Liver (tissue), 9 donors: ENCODE results near the gene SEZ6L. TPM values are rescaled to one million over a fixed set of nuclear protein-coding genes. Genes with fewer than 3 reads are reported as not detected.

Experiments
- DNase-seq: peaks from one replicate; pipeline ENCODE4 v3.0.0-alpha.2; 2017; ENCODE audit warnings: low spot score
- H3K27ac ChIP-seq, 2 donors: one replicate each; pipeline ENCODE4 v1.7.0; 2013; ENCODE audit warnings: inconsistent platforms in 2 of 2, low read length in 2 of 2, control low read depth in 1 of 2, low read depth in 1 of 2, mild to moderate bottlenecking in 1 of 2
- H3K27me3 ChIP-seq, 4 donors: one replicate each; pipeline versions ENCODE4 v1.6.1 to v1.7.0; 2013; ENCODE audit warnings: low read length in 3 of 4, inconsistent platforms in 1 of 4, mild to moderate bottlenecking in 1 of 4, moderate library complexity in 1 of 4; ENCODE audit not compliant: control insufficient read depth in 4 of 4, insufficient read depth in 4 of 4
- H3K36me3 ChIP-seq, 4 donors: one replicate each; pipeline versions ENCODE4 v1.6.1 to v1.7.0; 2013; ENCODE audit warnings: low read length in 3 of 4, mild to moderate bottlenecking in 3 of 4, low read depth in 1 of 4, moderate library complexity in 1 of 4; ENCODE audit not compliant: control insufficient read depth in 4 of 4, insufficient read depth in 3 of 4
- H3K4me1 ChIP-seq, 4 donors: one replicate each; pipeline versions ENCODE4 v1.6.1 to v1.7.0; 2013; ENCODE audit warnings: low read length in 3 of 4, mild to moderate bottlenecking in 3 of 4, moderate library complexity in 1 of 4; ENCODE audit not compliant: control insufficient read depth in 4 of 4, insufficient read depth in 4 of 4
- H3K4me3 ChIP-seq, 3 donors: one replicate each; pipeline versions ENCODE4 v1.6.1 to v1.7.0; 2013; ENCODE audit warnings: low read length in 3 of 3, control low read depth in 1 of 3, low read depth in 1 of 3, mild to moderate bottlenecking in 1 of 3
- H3K9ac ChIP-seq, 2 donors: one replicate each; pipeline ENCODE4 v1.7.0; 2013; ENCODE audit warnings: low read length in 2 of 2, mild to moderate bottlenecking in 2 of 2, moderate library complexity in 2 of 2, control low read depth in 1 of 2, low read depth in 1 of 2
- H3K9me3 ChIP-seq, 4 donors: one replicate each; pipeline versions ENCODE4 v1.6.1 to v1.7.0; 2013; ENCODE audit warnings: low read length in 3 of 4; ENCODE audit not compliant: control insufficient read depth in 4 of 4
- CTCF ChIP-seq: fragments of 150-350 bp; IDR thresholded peaks from 2 replicates; pipeline ENCODE4 v1.5.1; 2017; ENCODE audit warnings: improper control_type of control experiment, low read depth, low read length; ENCODE audit not compliant: missing input control
- EGR1 ChIP-seq, 2 donors: IDR thresholded peaks; 2 replicates each; pipeline ENCODE4 v1.6.1; 2016 to 2018; ENCODE audit warnings: antibody characterized with exemption in 2 of 2, low read depth in 2 of 2
- FOXA1 ChIP-seq: IDR thresholded peaks from 2 replicates; pipeline ENCODE4 v1.6.1; 2016; ENCODE audit warnings: antibody characterized with exemption
- FOXA2 ChIP-seq: IDR thresholded peaks from 2 replicates; pipeline ENCODE4 v1.6.1; 2016; ENCODE audit warnings: antibody characterized with exemption
- GABPA ChIP-seq, 2 donors: IDR thresholded peaks in 1 of 2; conservative IDR thresholded peaks in 1 of 2; 2 replicates each; pipeline ENCODE4 v1.6.1; 2016; ENCODE audit warnings: antibody characterized with exemption in 2 of 2, mild to moderate bottlenecking in 1 of 2, moderate library complexity in 1 of 2
- HNF4A ChIP-seq, 2 donors: conservative IDR thresholded peaks; 2 replicates each; pipeline ENCODE4 v1.6.1; 2016; ENCODE audit warnings: antibody characterized with exemption in 2 of 2, mild to moderate bottlenecking in 2 of 2
- HNF4G ChIP-seq: IDR thresholded peaks from 2 replicates; pipeline ENCODE4 v1.6.1; 2016; ENCODE audit warnings: antibody characterized with exemption
- JUND ChIP-seq, 2 donors: IDR thresholded peaks; 2 replicates each; pipeline ENCODE4 v1.6.1; 2016; ENCODE audit warnings: antibody characterized with exemption in 2 of 2
- NR2F2 ChIP-seq: IDR thresholded peaks from 2 replicates; pipeline ENCODE4 v1.6.1; 2016; ENCODE audit warnings: antibody characterized with exemption
- RAD21 ChIP-seq, 2 donors: IDR thresholded peaks; 2 replicates each; pipeline ENCODE4 v1.6.1; 2016; ENCODE audit warnings: antibody characterized with exemption in 2 of 2, mild to moderate bottlenecking in 2 of 2
- REST ChIP-seq: IDR thresholded peaks from 2 replicates; pipeline ENCODE4 v1.6.1; 2016; ENCODE audit warnings: antibody characterized with exemption, mild to moderate bottlenecking
- RXRA ChIP-seq, 2 donors: IDR thresholded peaks; 2 replicates each; pipeline ENCODE4 v1.6.1; 2017 to 2018; ENCODE audit warnings: antibody characterized with exemption in 2 of 2, mild to moderate bottlenecking in 1 of 2
- SP1 ChIP-seq: IDR thresholded peaks from 2 replicates; pipeline ENCODE4 v1.6.1; 2018; ENCODE audit warnings: antibody characterized with exemption, mild to moderate bottlenecking
- TAF1 ChIP-seq: conservative IDR thresholded peaks from 2 replicates; pipeline ENCODE4 v1.6.1; 2016; ENCODE audit warnings: antibody characterized with exemption, mild to moderate bottlenecking
- YY1 ChIP-seq: IDR thresholded peaks from 2 replicates; pipeline ENCODE4 v1.6.1; 2016; ENCODE audit warnings: antibody characterized with exemption, mild to moderate bottlenecking
- ZBTB33 ChIP-seq: IDR thresholded peaks from 2 replicates; pipeline ENCODE4 v1.6.1; 2016; ENCODE audit warnings: antibody characterized with exemption
- WGBS: extraction: QIAGEN DNeasy Blood & Tissue Kit; methylation state at CpG from one replicate; pipeline ENCODE4 v1.1.7; 2013; 5-methylcytosine and 5-hydroxymethylcytosine counted together
- polyA plus RNA-seq, 2 donors: library from polyadenylated mRNA; stranded (reverse) in 1 of 2; unstranded in 1 of 2; fragments of 200-250 nt in 1 of 2; fragments of >200 nt in 1 of 2; fragmentation: Nextera tagmentation in 1 of 2; extraction: Ambion mirVana in 1 of 2; gene quantifications; one replicate each; pipeline versions ENCODE4 v1.2.1 to v1.2.3, GENCODE V29; 2013 to 2015
- total RNA-seq, 2 donors: library from RNA; depleted of rRNA; stranded (reverse); fragments of >200 nt; gene quantifications; one replicate each; pipeline ENCODE4 v1.2.3, GENCODE V29; 2014
- TF ChIP-seq, protein P1 (sequence below): IDR thresholded peaks from 2 replicates; pipeline ENCODE4 v1.6.1; 2016; ENCODE audit warnings: antibody characterized with exemption
- TF ChIP-seq, protein P2 (sequence below): IDR thresholded peaks from 2 replicates; pipeline ENCODE4 v1.6.1; 2016; ENCODE audit warnings: antibody characterized with exemption
- donor health status: healthy.
- donor health status: healthy.
- donor health status: healthy.
- donor health status: healthy.
- donor health status: healthy.

The SEZ6L gene
- total and polyA plus RNA-seq, 4 donors = under 0.01 to 0.70 (median 0.08) TPM; not detected in 1

GRCh38 chr22:26194877-26195276 lies 25.6 kb downstream of the SEZ6L start:
- Histone ChIP-seq H3K9ac (no peak overlapping the region), H3K9me3 (no peaks in the 10 kb centered on the region), H3K27ac (no peak overlapping the region), H3K4me3 (no peak overlapping the region), H3K4me1 (no peaks in the 10 kb centered on the region), H3K27me3 (peaks cover 0 to 9% (median 0%) of the 10 kb centered on the region in 4 donors), H3K36me3 (no peaks in the 10 kb centered on the region)
- no peak for TF ChIP-seq GABPA (IDR thresholded peaks at IDR 0.05 in 1 of 2, conservative IDR thresholded peaks at IDR 0.05 in 1 of 2)
- TF ChIP-seq HNF4A (conservative IDR thresholded peaks at IDR 0.05) = no peak
- TF ChIP-seq RAD21 (IDR thresholded peaks at IDR 0.05) = no peak
- TF ChIP-seq ZBTB33 = no peak
- 48% methylated on average over 2 of the region's 2 CpGs for WGBS
- DNase-seq = no peak

DNA sequence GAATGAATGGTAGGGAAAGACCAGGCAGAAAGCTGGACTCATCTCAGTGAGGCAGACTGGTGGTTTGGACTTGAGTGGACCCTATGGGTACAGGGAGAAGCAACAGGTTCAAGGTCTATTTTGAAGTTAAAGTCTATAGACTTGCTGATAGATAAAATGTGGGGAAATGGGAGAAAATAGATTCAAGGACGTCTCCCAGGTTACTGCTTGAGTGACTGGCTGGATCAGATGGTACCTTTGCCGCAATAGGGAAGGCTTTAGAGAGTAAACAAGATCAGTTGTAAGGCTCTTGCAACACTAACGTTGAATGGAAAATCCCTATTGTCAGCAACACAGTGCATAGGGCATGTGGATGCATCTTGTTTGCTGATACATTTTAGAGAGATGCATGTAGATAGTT lies 27.4 kb downstream of the SEZ6L start:
- peaks cover 0 to 9% (median 0%) of the 10 kb centered on the region in 4 donors for H3K27me3 ChIP-seq
- TF ChIP-seq FOXA2 (no peak), NR2F2 (no peak), RAD21 (IDR thresholded peaks at IDR 0.05) (no peak), RXRA (IDR thresholded peaks at IDR 0.05) (no peak), CTCF (no peak), EGR1 (IDR thresholded peaks at IDR 0.05; ENCODE audit: low read depth in 2 of 2) (no peak), TAF1 (no peak), FOXA1 (no peak), YY1 (no peak), ZBTB33 (no peak), REST (no peak), HNF4A (conservative IDR thresholded peaks at IDR 0.05) (no peak), SP1 (no peak), GABPA (IDR thresholded peaks at IDR 0.05 in 1 of 2, conservative IDR thresholded peaks at IDR 0.05 in 1 of 2) (no peak), HNF4G (no peak), JUND (IDR thresholded peaks at IDR 0.05) (no peak)
- TF ChIP-seq, protein P1, sequence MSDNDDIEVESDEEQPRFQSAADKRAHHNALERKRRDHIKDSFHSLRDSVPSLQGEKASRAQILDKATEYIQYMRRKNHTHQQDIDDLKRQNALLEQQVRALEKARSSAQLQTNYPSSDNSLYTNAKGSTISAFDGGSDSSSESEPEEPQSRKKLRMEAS = no peak
- TF ChIP-seq, protein P2, sequence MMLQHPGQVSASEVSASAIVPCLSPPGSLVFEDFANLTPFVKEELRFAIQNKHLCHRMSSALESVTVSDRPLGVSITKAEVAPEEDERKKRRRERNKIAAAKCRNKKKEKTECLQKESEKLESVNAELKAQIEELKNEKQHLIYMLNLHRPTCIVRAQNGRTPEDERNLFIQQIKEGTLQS = no peak
- no peak for DNase-seq

More for the DNA sequence above, 27.4 kb downstream of the SEZ6L start:
- no peak overlapping the region for H3K27ac ChIP-seq
- H3K9me3 ChIP-seq = no peaks in the 10 kb centered on the region
- H3K4me1 ChIP-seq = no peaks in the 10 kb centered on the region
- no peak overlapping the region for H3K9ac ChIP-seq
- H3K36me3 ChIP-seq = no peaks in the 10 kb centered on the region
- H3K4me3 ChIP-seq = no peak overlapping the region
- WGBS = 26% methylated on average over 3 of the region's 3 CpGs
